GM04503 (cell line): ENCODE results near the gene SGTB.

ENCODE experiments used
- DNase-seq: peaks from one replicate; pipeline ENCODE4 v3.0.0-alpha.2; 2012; ENCODE audit warnings: low read depth

Gene SGTB

DNA sequence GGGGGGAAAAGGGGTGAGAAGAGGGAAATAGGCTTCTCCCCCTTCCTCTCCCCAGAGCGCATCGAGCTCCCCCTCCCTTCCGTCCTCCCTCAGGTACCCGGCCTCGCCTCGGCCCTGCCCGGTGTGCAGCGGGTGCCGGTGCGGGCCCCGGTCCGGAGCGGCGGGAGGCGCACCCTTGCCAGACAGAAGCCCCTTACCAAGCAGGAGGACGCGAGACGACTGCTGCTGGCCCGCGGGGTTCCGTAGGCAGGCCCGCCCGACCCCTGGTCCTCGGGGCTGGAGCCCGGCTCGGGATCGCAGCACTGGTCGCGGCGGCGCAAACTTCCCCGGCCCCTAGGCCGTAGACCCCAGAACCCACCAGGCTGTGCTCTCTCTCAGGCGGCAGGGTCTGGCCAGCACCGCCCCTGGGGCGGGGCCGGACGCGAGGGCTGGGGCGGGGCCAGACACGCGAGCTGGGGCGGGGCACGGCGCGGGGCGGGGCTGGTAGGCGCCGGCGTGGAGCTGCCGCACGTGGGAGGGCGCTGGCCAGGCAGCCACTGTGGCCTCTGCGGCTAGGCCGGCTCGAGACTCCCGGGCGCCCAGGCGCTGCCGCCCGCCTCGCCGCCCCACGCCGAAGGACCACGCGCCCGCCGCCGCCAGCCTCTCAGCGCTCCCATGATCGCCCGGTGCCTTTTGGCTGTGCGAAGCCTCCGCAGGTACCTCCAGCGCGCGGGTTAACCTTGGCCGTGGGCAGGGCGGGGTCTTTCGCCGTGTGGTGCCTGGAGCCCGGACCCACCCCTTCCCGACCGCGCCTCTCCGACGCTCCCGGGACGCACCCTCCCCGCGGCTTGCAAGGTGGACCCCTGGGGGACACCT lies at the start of gene SGTB, which contains the start of gene NLN:
SGTB (minus strand) TSS at position 390 of the 855 bp plus-strand sequence. CDS start 1,302 bp downstream, outside the sequence.
NLN (plus strand) TSS at position 486 of the 855 bp plus-strand sequence; CDS start at position 655, 169 bp downstream.
- no peak for DNase-seq

GRCh38 chr5:65771266-65771665 lies 49.4 kb upstream of the SGTB start:
- DNase-seq: no peak

- DNase-seq: peak; percentile 76
Observed at GRCh38 chr5:65769539-65769938, 47.6 kb upstream of the SGTB start.

DNA sequence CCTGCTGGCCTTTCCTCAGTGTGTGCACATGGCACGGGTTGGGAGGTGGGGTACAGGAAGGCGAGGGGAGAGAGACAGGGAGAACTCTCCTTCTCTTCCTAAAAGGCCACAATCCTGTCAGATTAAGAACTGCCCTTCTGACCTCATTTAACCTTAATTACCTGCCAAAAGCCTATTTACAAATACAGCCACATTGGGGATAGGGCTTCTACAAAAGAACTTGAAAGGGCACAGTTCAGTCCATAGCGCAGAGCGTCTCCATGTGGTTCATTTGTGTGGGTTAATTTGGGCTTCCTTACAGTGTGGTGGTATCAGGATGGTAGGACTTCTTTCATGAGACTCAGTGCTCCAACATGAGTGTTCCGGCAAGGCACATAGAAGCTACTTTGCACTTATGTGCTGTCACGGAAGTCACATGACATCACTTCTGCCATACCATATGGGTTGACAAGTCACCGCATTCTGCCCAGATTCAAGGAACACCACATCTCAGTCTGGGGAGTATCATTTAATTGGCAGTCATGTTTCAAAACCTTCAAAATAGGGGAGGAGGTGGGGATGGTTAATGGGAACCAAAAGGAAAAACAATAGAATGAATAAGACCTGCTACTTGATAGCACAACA lies 46.9 kb upstream of the SGTB start:
- DNase-seq: no peak

GRCh38 chr5:65767565-65767964 lies 45.7 kb upstream of the SGTB start:
- DNase-seq: no peak

DNA sequence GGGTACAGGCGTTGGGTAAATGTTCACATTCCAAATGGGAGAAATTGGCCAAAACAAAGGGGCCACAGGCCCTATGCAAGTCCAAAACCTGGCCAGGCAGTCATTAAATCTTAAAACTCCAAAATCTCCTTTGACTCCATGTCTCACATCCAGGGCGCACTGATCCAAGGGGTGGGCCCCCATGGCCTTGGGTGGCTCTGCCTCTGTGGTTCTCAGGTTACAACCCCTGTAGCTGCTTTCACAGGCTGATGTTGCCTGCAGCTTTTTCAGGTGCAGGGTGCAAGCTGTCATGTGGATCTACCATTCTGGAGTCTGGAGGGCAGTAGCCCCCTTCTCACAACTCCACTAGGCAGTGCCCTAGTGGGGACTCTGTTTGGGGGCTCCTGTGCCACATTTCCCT lies 44.9 kb upstream of the SGTB start:
- no peak for DNase-seq

GRCh38 chr5:65766175-65766574 lies 44.3 kb upstream of the SGTB start:
- DNase-seq: no peak

- DNase-seq: no peak
Observed at GRCh38 chr5:65765582-65765981, 43.7 kb upstream of the SGTB start.

DNA sequence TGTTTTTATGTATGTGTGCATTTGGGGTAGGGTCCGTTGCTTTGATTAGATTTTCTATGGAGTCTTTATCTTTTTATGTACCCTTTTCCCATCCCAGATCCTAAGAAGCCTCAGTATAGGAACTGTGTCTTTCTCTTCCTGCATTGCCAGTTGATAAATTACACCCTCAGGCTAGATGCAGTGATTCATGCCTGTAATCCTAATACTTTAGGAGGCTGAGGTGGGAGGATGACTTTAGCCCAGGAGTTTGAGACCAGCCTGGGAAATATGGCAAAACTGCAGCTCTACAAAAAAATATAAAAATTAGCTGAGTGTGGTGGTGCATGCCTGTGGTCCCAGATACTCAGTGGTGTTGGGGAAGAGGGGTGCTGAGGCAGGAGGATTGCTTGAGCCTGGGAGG lies 40.3 kb upstream of the SGTB start:
- DNase-seq: no peak

DNA sequence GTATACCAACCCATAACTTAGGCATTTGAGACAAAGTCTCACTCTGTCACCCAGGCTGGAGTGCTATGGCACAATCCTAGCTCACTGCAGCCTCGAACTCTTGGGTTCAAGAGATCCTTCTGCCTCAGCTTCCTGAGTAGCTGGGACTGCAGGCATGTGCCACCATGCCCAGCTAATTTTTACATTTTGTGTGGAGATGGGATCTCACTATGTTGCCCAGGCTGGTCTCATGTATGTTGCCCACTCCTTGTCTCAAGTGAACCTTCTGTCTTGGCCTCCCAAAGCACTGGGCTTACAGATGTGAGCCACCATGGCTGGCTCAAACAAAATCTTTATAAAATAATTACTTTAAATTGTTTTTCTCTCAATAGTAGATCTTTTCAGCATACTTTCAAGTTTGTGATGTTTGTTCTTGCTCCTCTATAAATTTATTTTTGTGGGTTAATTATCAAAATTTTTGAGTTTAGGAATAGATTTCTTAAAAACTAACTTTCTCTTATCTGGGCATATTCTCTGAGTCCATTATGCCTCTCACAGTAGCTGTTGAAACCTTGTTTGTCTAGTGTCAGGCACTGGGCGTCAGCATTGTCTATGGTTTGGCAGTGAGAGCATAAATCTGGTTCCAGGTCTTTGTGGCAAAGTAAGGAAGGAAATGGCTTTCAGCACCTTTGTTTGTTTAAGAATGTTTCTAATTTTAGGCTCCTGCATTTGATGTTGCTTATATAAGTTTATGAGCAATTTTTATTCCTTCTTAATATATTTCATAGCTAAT lies 38.8 kb upstream of the SGTB start:
- peak; percentile 42 for DNase-seq

GRCh38 chr5:65758546-65759144 lies 36.7 kb upstream of the SGTB start:
- DNase-seq: no peak

DNA sequence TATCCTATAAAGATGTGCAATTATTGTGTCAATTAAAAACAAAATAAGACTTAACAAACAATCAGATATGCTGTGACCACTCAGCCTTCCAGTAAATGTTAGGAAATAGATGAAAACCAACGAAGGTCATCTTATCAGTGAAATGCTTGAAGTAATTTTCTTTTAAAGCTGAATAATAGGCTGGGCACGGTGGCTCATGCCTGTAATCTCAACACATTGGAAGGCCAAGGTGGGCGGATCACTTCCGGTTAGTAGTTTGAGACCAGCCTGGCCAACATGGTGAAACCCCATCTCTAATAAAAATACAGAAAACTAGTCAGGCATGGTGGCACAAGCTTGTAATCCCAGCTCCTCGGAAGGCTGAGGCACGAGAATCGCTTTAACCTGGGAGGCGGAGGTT lies 31.3 kb upstream of the SGTB start:
- no peak for DNase-seq

- DNase-seq: no peak
Observed at GRCh38 chr5:65750938-65751337, 29.0 kb upstream of the SGTB start.

GRCh38 chr5:65749956-65750355 lies 28.0 kb upstream of the SGTB start:
- DNase-seq: no peak

- no peak for DNase-seq
Observed at GRCh38 chr5:65749221-65749844, 27.4 kb upstream of the SGTB start.

DNA sequence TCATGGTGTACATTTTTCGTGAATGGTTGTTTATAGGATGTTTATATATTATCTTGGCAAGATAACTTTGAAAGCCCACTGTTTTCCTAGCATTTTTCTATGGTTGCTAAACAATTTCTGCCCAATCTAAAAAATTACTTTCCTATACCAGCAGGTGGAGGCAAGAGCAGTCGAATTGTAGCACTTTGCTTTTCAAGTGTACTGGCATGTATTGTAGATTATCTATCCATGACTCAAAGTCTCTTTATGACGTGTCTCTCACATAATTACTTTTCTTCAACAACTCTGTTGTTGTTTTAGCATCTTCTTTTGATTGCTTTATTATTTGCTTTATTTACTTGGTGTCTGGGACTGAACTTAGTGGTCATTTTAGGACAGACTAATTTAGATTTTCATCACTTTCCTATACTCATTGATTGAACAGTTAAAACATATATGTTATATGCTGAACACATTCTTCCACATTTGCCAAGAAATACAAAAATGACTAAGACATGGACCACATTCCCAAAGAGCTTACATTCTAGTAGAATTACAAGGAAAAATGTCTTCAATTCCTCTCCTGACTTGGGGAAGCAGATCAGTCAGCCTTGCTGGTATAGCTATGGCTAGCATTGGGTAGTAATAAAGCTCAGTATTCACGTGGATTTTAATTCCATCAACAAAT lies 20.8 kb upstream of the SGTB start:
- DNase-seq: peak; percentile 62

DNA sequence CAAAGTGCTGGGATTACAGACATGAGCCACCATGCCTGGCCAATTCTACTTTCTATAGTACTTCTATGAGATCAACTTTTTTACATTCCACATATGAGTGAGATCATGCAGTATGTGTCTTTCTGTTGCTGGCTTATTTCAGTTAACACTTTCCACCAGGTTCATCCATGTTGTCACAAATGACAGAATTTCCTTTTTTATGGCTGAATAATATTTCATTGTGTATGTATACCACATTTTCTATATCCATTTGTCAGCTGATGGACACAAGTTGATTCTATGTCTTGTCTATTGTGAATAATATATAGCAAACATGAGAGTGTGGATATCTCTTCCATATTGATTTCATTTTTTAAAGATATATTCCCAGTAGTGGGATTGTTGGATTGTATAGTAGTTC lies 17.3 kb upstream of the SGTB start:
- DNase-seq: no peak

DNA sequence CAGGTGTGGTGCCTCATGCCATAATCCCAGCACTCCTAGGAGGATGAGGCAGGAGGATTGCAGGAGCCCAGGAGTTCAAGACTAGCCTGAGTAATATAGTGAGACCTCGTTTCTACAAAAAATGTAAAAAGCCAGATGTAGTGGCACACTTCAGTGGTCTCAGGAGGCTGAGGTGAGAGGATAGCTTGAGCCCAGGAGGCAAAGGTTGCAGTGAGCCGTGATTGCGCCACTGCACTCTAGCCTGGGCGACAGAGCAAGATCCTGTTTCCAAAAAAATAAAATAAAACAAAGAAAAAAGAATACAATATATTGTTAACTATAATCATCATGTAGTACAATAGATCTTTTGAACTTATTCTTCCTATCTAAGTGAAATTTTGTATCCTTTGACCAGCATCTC lies 16.4 kb upstream of the SGTB start:
- no peak for DNase-seq

DNA sequence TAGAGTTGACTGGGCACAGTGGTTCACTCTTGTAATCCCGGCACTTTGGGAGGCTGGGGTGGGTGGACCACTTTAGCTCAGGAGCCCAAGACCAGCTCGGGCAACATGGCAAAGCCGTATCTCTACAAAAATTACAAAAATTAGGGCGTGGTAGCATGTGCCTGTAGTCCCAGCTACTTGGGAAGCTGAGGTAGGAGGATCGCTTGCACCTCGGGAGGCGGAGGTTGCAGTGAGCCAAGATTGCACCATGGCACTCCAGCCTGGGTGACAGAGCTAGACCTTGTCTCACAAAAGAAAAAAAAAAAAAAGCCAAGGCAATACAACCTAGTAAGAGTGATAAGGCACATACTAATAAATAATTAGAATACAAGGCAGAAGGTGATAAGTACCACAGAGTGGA lies 15.9 kb upstream of the SGTB start:
- no peak for DNase-seq

DNA sequence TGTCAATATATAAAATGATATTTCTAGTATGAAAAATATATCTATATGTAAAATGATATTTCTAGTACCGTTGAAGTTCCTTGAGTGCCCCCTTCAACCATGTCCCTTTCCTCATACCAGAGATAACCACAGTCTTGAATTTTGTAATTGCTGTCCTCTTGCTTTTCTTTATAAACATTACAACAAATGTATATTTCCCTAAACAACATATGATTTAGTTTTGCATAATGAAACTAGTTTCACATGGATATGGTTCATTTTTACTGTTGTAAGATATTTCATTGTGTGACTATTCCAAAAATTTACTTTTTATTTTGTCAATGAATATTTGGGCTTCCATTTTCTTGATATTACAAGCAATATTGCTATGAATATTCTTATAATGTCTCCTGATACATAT lies 14.1 kb upstream of the SGTB start:
- no peak for DNase-seq

DNA sequence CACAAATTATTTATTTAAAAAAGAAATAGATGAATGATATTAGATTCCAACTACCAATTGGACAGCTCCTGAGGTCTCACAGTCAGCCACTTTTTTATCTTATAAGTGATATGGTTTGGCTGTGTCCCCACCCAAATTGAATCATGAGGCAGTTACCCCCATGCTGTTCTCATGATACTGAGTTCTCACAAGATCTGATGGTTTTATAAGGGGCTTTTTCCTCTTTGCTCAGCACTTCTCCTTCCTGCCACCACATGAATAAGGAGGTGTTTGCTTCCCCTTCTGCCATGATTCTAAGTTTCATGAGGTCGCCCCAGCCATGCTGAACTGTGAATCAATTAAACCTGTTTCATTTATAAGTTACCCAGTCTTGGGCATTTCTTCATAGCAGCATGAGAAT lies 13.0 kb upstream of the SGTB start:
- DNase-seq: no peak
